H1 (cell line): ENCODE results near the gene RHEX. TPM values are rescaled to one million over a fixed set of nuclear protein-coding genes. Genes with fewer than 3 reads are reported as not detected.
A peak's percentile ranks its signal among the peaks of the same experiment; 100 is the strongest.

Experiments used
- CTCF ChIA-PET: fragments of 300-600 bp; sonication (Branson Sonifier 250); formaldehyde crosslinking; loops from one replicate; lab custom pipeline; 2021; ENCODE audit not compliant: partially characterized antibody; lab: Charles Lee
- POLR2A ChIA-PET: fragments of 300-600 bp; sonication (Branson Sonifier 250); formaldehyde crosslinking; loops from one replicate; lab custom pipeline; 2021; ENCODE audit warnings: inconsistent platforms; ENCODE audit not compliant: partially characterized antibody; lab: Charles Lee
- DNase-seq, 2 experiments: peaks; one replicate each; pipeline versions ENCODE4 v3.0.0 to v3.0.0-alpha.2; 2010 to 2022; ENCODE audit warnings: low spot score in 2 of 2, low read depth in 1 of 2, mixed read lengths in 1 of 2
- FAIRE-seq: peaks from 2 replicates; lab custom pipeline; 2011; peaks lifted over from hg19 to GRCh38; lab: Jason Lieb, UNC
- H2AFZ ChIP-seq: 2 replicates; pipeline ENCODE4 v1.8.1; 2012; ENCODE audit warnings: low read length, inconsistent platforms
- H2AK5ac ChIP-seq: 2 replicates; pipeline ENCODE4 v1.6.1; 2013; ENCODE audit warnings: low read depth, low read length
- H2BK120ac ChIP-seq: replicated peaks from 2 replicates; pipeline ENCODE3; 2013; ENCODE audit warnings: low read depth, low read length, inconsistent platforms
- H2BK12ac ChIP-seq: 2 replicates; pipeline ENCODE4 v1.6.1; 2013; ENCODE audit warnings: low read depth, low read length
- H2BK15ac ChIP-seq: 2 replicates; pipeline ENCODE4 v1.6.1; 2013; ENCODE audit warnings: low read length
- H2BK20ac ChIP-seq: 2 replicates; pipeline ENCODE4 v1.6.1; 2013; ENCODE audit warnings: low read length
- H2BK5ac ChIP-seq: 2 replicates; pipeline ENCODE4 v1.6.1; 2013; ENCODE audit warnings: low read depth, low read length
- H3K14ac ChIP-seq: 2 replicates; pipeline ENCODE4 v1.6.1; 2013; ENCODE audit warnings: inconsistent platforms; ENCODE audit not compliant: insufficient read length
- H3K18ac ChIP-seq: 2 replicates; pipeline ENCODE4 v1.6.1; 2013; ENCODE audit warnings: low read length; ENCODE audit errors: extremely low read depth
- H3K23ac ChIP-seq: 2 replicates; pipeline ENCODE4 v1.6.1; 2013; ENCODE audit warnings: inconsistent platforms; ENCODE audit not compliant: insufficient read length
- H3K23me2 ChIP-seq: 2 replicates; pipeline ENCODE4 v1.6.1; 2013; ENCODE audit warnings: low read depth, low read length
- H3K27ac ChIP-seq: 2 replicates; pipeline ENCODE4 v1.6.1; 2011; ENCODE audit warnings: low read depth, low read length, inconsistent platforms
- H3K27me3 ChIP-seq, 4 experiments: replicated peaks in 1 of 4; 1 replicate in 1 of 4; 2 replicates in 3 of 4; pipeline versions ENCODE4 v1.6.1 to v1.8.1; 2011 to 2013; ENCODE audit warnings: low read length in 3 of 4, mild to moderate bottlenecking in 3 of 4, inconsistent platforms in 2 of 4, mixed read lengths in 2 of 4, moderate library complexity in 1 of 4; ENCODE audit not compliant: control insufficient read depth in 3 of 4, insufficient read depth in 3 of 4; ENCODE audit errors: extremely low read depth in 1 of 4
- H3K36me3 ChIP-seq, 4 experiments: 2 replicates each; pipeline versions ENCODE4 v1.6.1 to v1.8.1; 2011 to 2013; ENCODE audit warnings: mild to moderate bottlenecking in 4 of 4, low read length in 3 of 4, moderate library complexity in 2 of 4, control low read depth in 1 of 4, inconsistent platforms in 1 of 4; ENCODE audit not compliant: insufficient read depth in 4 of 4, control insufficient read depth in 2 of 4
- H3K4ac ChIP-seq: replicated peaks from 2 replicates; pipeline ENCODE3; 2013; ENCODE audit warnings: low read length, low read depth, mixed read lengths, inconsistent platforms; ENCODE audit not compliant: insufficient read length
- H3K4me1 ChIP-seq, 4 experiments: replicated peaks in 1 of 4; 1 replicate in 1 of 4; 2 replicates in 3 of 4; pipeline versions ENCODE4 v1.6.1 to v1.8.1; 2011 to 2013; ENCODE audit warnings: low read length in 3 of 4, inconsistent platforms in 2 of 4, mixed read lengths in 1 of 4; ENCODE audit not compliant: insufficient read depth in 4 of 4, control insufficient read depth in 3 of 4
- H3K4me2 ChIP-seq, 2 experiments: 2 replicates each; pipeline versions ENCODE4 v1.6.1 to v1.8.1; 2011 to 2013; ENCODE audit warnings: low read depth in 2 of 2, low read length in 2 of 2, control low read depth in 1 of 2, inconsistent platforms in 1 of 2, mild to moderate bottlenecking in 1 of 2; ENCODE audit not compliant: insufficient read depth in 1 of 2
- H3K4me3 ChIP-seq, 4 experiments: fragments of 200-600, 300-600 bp in 1 of 4; sonication (generic), shearing (Covaris generic), sonication (Bioruptor Twin) in 1 of 4; 2 replicates each; pipeline versions ENCODE4 v1.5.1 to v1.8.1; 2011 to 2016; ENCODE audit warnings: low read length in 4 of 4, low read depth in 3 of 4, control low read depth in 2 of 4, inconsistent platforms in 2 of 4, mild to moderate bottlenecking in 2 of 4, mixed read lengths in 1 of 4, moderate library complexity in 1 of 4; ENCODE audit not compliant: insufficient read depth in 2 of 4; ENCODE audit errors: extremely low read depth in 1 of 4
- H3K56ac ChIP-seq: replicated peaks from 2 replicates; pipeline ENCODE3; 2013; ENCODE audit warnings: low read depth, mild to moderate bottlenecking, mixed read lengths, low read length, inconsistent platforms; ENCODE audit not compliant: insufficient read length
- H3K79me1 ChIP-seq: 2 replicates; pipeline ENCODE4 v1.6.1; 2013; ENCODE audit warnings: low read depth, low read length, control low read depth
- H3K79me2 ChIP-seq, 2 experiments: 2 replicates each; pipeline versions ENCODE4 v1.6.1 to v1.8.1; 2012 to 2013; ENCODE audit warnings: low read length in 2 of 2, mild to moderate bottlenecking in 2 of 2, inconsistent platforms in 1 of 2; ENCODE audit not compliant: insufficient read depth in 2 of 2, control insufficient read depth in 1 of 2
- H3K9ac ChIP-seq, 4 experiments: replicated peaks in 1 of 4; 1 replicate in 1 of 4; 2 replicates in 3 of 4; pipeline versions ENCODE4 v1.6.1 to v1.8.1; 2011 to 2013; ENCODE audit warnings: low read depth in 3 of 4, low read length in 3 of 4, control low read depth in 2 of 4, mild to moderate bottlenecking in 2 of 4, moderate library complexity in 2 of 4, inconsistent platforms in 1 of 4; ENCODE audit errors: extremely low read depth in 1 of 4
- H3K9me3 ChIP-seq, 2 experiments: 2 replicates each; pipeline versions ENCODE4 v1.6.1 to v1.8.1; 2012 to 2013; ENCODE audit warnings: mild to moderate bottlenecking in 2 of 2, moderate library complexity in 2 of 2, control low read depth in 1 of 2, inconsistent platforms in 1 of 2, low read depth in 1 of 2, low read length in 1 of 2, mixed read lengths in 1 of 2; ENCODE audit not compliant: insufficient read depth in 2 of 2
- H4K20me1 ChIP-seq, 2 experiments: replicated peaks in 1 of 2; 2 replicates each; pipeline versions ENCODE3 to v1.8.1; 2011 to 2013; ENCODE audit warnings: inconsistent platforms in 2 of 2, low read length in 2 of 2, mild to moderate bottlenecking in 1 of 2; ENCODE audit not compliant: insufficient read depth in 2 of 2, control insufficient read depth in 1 of 2
- H4K5ac ChIP-seq: 2 replicates; pipeline ENCODE4 v1.6.1; 2013; ENCODE audit warnings: low read length, low read depth, mixed read lengths, inconsistent platforms; ENCODE audit not compliant: insufficient read length
- H4K8ac ChIP-seq: 2 replicates; pipeline ENCODE4 v1.8.0; 2013; ENCODE audit warnings: mild to moderate bottlenecking, moderate library complexity, low read length, inconsistent platforms; ENCODE audit not compliant: insufficient read depth; ENCODE audit errors: extremely low read depth
- H4K91ac ChIP-seq: replicated peaks from 2 replicates; pipeline ENCODE3; 2013; ENCODE audit warnings: low read length, mixed read lengths, inconsistent platforms; ENCODE audit not compliant: insufficient read length
- NANOG ChIP-seq: IDR thresholded peaks from 2 replicates; pipeline ENCODE4 v1.6.1; 2011; ENCODE audit warnings: low read length, low read depth, mild to moderate bottlenecking, inconsistent platforms; ENCODE audit not compliant: insufficient read depth, poor library complexity, severe bottlenecking
- POLR2AphosphoS5 ChIP-seq: IDR thresholded peaks from 2 replicates; pipeline ENCODE4 v1.6.1; 2011; ENCODE audit warnings: low read depth, low read length
- WGBS, 2 experiments: shearing (Covaris generic) in 1 of 2; methylation state at CpG; one replicate each; pipeline versions ENCODE4 v1.1.6 to v1.1.7; 2013 to 2015; ENCODE audit warnings: low lambda C conversion rate in 2 of 2, mixed read lengths in 2 of 2, inconsistent platforms in 1 of 2, low coverage in 1 of 2, missing lambda C conversion rate in 1 of 2; ENCODE audit not compliant: insufficient replicate concordance in 2 of 2, insufficient coverage in 1 of 2, insufficient read length in 1 of 2; ENCODE audit errors: extremely low coverage in 1 of 2, missing lambda C conversion rate in 1 of 2; 5-methylcytosine and 5-hydroxymethylcytosine counted together
- polyA plus RNA-seq, 7 experiments: library from polyadenylated mRNA; depleted of rRNA in 3 of 7; stranded (reverse) in 5 of 7; unstranded in 2 of 7; fragments of >200 nt in 5 of 7; fragments of 200-250 nt in 2 of 7; gene quantifications; 1 replicate in 5 of 7; 2 replicates in 1 of 7; 4 replicates in 1 of 7; pipeline versions ENCODE4 v1.2.1 to v1.2.3, GENCODE V29; 2011 to 2013; ENCODE audit warnings: missing spikeins in 2 of 7, mixed read lengths in 2 of 7
- total RNA-seq: library from RNA; stranded (reverse); fragmentation: NEBNext Ultra II Directional; extraction: Animal tissue kit (Norgen Biotek cat#: 25700); gene quantifications from 2 replicates; pipeline ENCODE4 v1.2.1, GENCODE V29; 2021

Gene RHEX
- total and polyA plus RNA-seq, 2 of the 8 experiments (the other 6 are each of a cell fraction or from before 2014, with no cell fraction given) = not detected

- H3K23ac ChIP-seq = no peak overlapping the region
- no peaks in the 10 kb centered on the region for H3K9me3 ChIP-seq
- H2AFZ ChIP-seq = no peak overlapping the region
- H3K23me2 ChIP-seq = no peaks in the 10 kb centered on the region
- no peak for TF ChIP-seq NANOG
- TF ChIP-seq POLR2AphosphoS5 = no peak
- WGBS, 2 experiments = 91% methylated on average over 7 of the region's 7 CpGs; no CpG with 5 or more reads in 1 of the 2 experiments
- H3K79me1 ChIP-seq = no peaks in the 10 kb centered on the region
- no peak overlapping the region for H2AK5ac ChIP-seq
- H4K91ac ChIP-seq = no peak overlapping the region
- no peak overlapping the region for H4K5ac ChIP-seq
- H3K9ac ChIP-seq = no peak overlapping the region; a peak in 1 of 7 replicates
- CTCF ChIA-PET = interaction anchor here (0.6 to 16.5 kb wide), 18 partner anchors 10 to 315 kb away, joined by 3 to 262 read pairs (median 5); partner anchors contain the start of gene AVPR1B
- no peaks in the 10 kb centered on the region for H3K27me3 ChIP-seq
- H2BK15ac ChIP-seq = no peak overlapping the region
- DNase-seq = peak in 1 of 2 experiments; percentile 39
- no peak overlapping the region for H4K8ac ChIP-seq
- no peak overlapping the region for H3K27ac ChIP-seq
- no peak overlapping the region for H2BK120ac ChIP-seq
- H3K56ac ChIP-seq = no peak overlapping the region
- no peak overlapping the region for H2BK20ac ChIP-seq
- no peak overlapping the region for H3K14ac ChIP-seq
- no peaks in the 10 kb centered on the region for H4K20me1 ChIP-seq
- no peak overlapping the region for H3K4me3 ChIP-seq
- no peak for FAIRE-seq
- H2BK12ac ChIP-seq = no peak overlapping the region
- H3K4me1 ChIP-seq = no peaks in the 10 kb centered on the region
- no peaks in the 10 kb centered on the region for H3K36me3 ChIP-seq
- no peak overlapping the region for H3K4ac ChIP-seq
- no peak overlapping the region for H3K4me2 ChIP-seq
- POLR2A ChIA-PET = interaction anchor here (1.3 kb wide), 1 partner anchor 121 kb away, joined by 3 read pairs; no protein-coding TSS in a partner anchor
- H2BK5ac ChIP-seq = no peak overlapping the region
- no peak overlapping the region for H3K18ac ChIP-seq
- no peaks in the 10 kb centered on the region for H3K79me2 ChIP-seq
Observed at GRCh38 chr1:206107168-206107544, 54.2 kb downstream of the RHEX start.
